ENCODE data around the gene REEP3.

DNA sequence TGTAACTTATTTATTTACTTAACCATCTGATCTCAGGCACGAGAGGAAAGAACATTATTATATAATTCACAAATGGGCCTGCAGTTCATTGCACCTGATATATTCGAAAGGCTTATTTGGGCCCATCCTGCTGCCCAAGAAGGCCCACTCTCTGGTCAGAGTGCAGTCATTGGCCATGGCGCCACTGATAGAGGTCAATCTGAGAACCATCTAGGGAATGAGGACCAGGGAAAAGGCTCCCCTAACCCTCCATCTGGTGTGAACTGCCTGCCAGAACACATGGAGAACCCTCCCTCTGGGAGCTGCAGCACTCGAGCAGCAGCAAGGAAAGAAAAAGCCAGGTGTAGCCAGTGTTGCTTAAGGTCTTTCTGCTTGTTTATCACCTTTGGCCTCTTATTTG, 136.6 kb downstream of the REEP3 start:
- TF ChIP-seq, protein P1, sequence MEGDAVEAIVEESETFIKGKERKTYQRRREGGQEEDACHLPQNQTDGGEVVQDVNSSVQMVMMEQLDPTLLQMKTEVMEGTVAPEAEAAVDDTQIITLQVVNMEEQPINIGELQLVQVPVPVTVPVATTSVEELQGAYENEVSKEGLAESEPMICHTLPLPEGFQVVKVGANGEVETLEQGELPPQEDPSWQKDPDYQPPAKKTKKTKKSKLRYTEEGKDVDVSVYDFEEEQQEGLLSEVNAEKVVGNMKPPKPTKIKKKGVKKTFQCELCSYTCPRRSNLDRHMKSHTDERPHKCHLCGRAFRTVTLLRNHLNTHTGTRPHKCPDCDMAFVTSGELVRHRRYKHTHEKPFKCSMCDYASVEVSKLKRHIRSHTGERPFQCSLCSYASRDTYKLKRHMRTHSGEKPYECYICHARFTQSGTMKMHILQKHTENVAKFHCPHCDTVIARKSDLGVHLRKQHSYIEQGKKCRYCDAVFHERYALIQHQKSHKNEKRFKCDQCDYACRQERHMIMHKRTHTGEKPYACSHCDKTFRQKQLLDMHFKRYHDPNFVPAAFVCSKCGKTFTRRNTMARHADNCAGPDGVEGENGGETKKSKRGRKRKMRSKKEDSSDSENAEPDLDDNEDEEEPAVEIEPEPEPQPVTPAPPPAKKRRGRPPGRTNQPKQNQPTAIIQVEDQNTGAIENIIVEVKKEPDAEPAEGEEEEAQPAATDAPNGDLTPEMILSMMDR (conservative IDR thresholded peaks at IDR 0.05; ENCODE audit: low read depth, low read length): no peak
- TF ChIP-seq EZH2 (IDR thresholded peaks at IDR 0.05; ENCODE audit: borderline replicate concordance, low read depth, low read length, poor library complexity, severe bottlenecking): no peak

All from A673 (cell line).